OCI-LY3 (cell line): ENCODE data around the gene EHHADH.

ENCODE experiments used
- CTCF ChIP-seq: fragments of 200-600, 300-600 bp; sonication (generic); IDR thresholded peaks from 2 replicates; pipeline ENCODE4 v1.5.1; 2014; ENCODE audit warnings: antibody characterized with exemption, low read length, low read depth
- EZH2phosphoT487 ChIP-seq: fragments of 200-600 bp; shearing (Covaris generic); IDR thresholded peaks from 2 replicates; pipeline ENCODE4 v1.6.1; 2018; ENCODE audit warnings: antibody characterized with exemption, mixed run types, low read depth

- TF ChIP-seq EZH2phosphoT487 (no peak), CTCF (no peak)
These were observed 104.3 kb downstream of the EHHADH start for GRCh38 chr3:185149591-185149990.
